ENCODE measurements around the gene C1QTNF7. TPM values are rescaled to one million over a fixed set of nuclear protein-coding genes. Genes with fewer than 3 reads are reported as not detected.

The C1QTNF7 gene
- total RNA-seq, 2 donors from 2014 or later: not detected

GRCh38 chr4:15488658-15489470 is 61.0 kb downstream of the C1QTNF7 start:
- no peak for TF ChIP-seq CTCF (conservative IDR thresholded peaks at IDR 0.05)
- Mint-ChIP-seq H3K27ac (no peak overlapping the region), H3K27me3 (ENCODE audit: insufficient read depth) (no peaks in the 10 kb centered on the region), H3K36me3 (ENCODE audit: low read depth) (peaks cover 54% of the 10 kb centered on the region), H3K4me1 (peaks cover 6% of the 10 kb centered on the region), H3K4me3 (no peak overlapping the region), H3K9me3 (peaks cover 33% of the 10 kb centered on the region)
- H3K4me3 ChIP-seq (ENCODE audit: low read length): no peak overlapping the region
- H3K27me3 ChIP-seq (ENCODE audit: control insufficient read depth, insufficient read depth, low read length, poor library complexity, severe bottlenecking): no peaks in the 10 kb centered on the region
- 89 to 100% methylated on average over 4 to 6 of the region's 6 CpGs for WGBS, 2 experiments (ENCODE audit: insufficient coverage in 1 of 2, insufficient read length in 1 of 2)
- DNase-seq: no peak
- H3K9ac ChIP-seq (ENCODE audit: extremely low read depth, low read length, poor library complexity, severe bottlenecking): no peak overlapping the region
- H3K9me3 ChIP-seq (ENCODE audit: control insufficient read depth, low read length): peaks cover 23% of the 10 kb centered on the region
- H3K4me1 ChIP-seq (ENCODE audit: control insufficient read depth, insufficient read depth, low read length): no peaks in the 10 kb centered on the region
- no peaks in the 10 kb centered on the region for H3K36me3 ChIP-seq (ENCODE audit: control insufficient read depth, insufficient read depth, low read length)
- no peak overlapping the region for H3K27ac ChIP-seq (ENCODE audit: low read depth, low read length)

- DNase-seq: no peak
- Histone ChIP-seq H3K27me3 (ENCODE audit: control insufficient read depth, insufficient read depth, low read length, poor library complexity, severe bottlenecking) (no peaks in the 10 kb centered on the region), H3K27ac (ENCODE audit: low read depth, low read length) (no peak overlapping the region), H3K4me3 (ENCODE audit: low read length) (no peak overlapping the region), H3K4me1 (ENCODE audit: control insufficient read depth, insufficient read depth, low read length) (no peaks in the 10 kb centered on the region), H3K36me3 (ENCODE audit: control insufficient read depth, insufficient read depth, low read length) (no peaks in the 10 kb centered on the region), H3K9ac (ENCODE audit: extremely low read depth, low read length, poor library complexity, severe bottlenecking) (no peak overlapping the region), H3K9me3 (ENCODE audit: control insufficient read depth, low read length) (peaks cover 23% of the 10 kb centered on the region)
- H3K4me3 Mint-ChIP-seq: no peak overlapping the region
- 88 to 90% methylated on average over 2 of the region's 2 CpGs for WGBS, 2 experiments (ENCODE audit: insufficient coverage in 1 of 2, insufficient read length in 1 of 2)
- no peaks in the 10 kb centered on the region for H3K27me3 Mint-ChIP-seq (ENCODE audit: insufficient read depth)
- H3K27ac Mint-ChIP-seq: no peak overlapping the region
- TF ChIP-seq CTCF (conservative IDR thresholded peaks at IDR 0.05): no peak
- peaks cover 33% of the 10 kb centered on the region for H3K9me3 Mint-ChIP-seq
- H3K4me1 Mint-ChIP-seq: no peaks in the 10 kb centered on the region
- H3K36me3 Mint-ChIP-seq (ENCODE audit: low read depth): peaks cover 51% of the 10 kb centered on the region
Measured at GRCh38 chr4:15489551-15489950, 61.7 kb downstream of the C1QTNF7 start.

DNA sequence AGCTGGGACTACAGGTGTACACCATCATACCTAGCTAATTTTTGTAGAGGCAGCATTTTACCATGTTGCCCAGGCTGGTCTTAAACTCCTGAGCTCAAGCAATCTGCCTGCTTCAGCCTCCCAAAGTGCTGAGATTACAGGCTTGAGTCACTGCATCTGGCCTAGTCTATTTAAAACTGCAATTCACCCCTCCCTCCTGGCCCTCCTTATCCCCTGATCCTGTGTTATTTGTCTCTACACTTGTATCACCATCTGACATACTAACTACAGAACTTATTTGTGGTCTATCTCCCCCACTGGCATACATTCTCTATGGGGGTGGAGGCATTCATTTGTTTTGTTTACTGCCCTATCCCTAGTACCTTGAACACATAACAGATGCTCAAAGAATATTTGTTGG is 65.6 kb downstream of the C1QTNF7 start:
- Histone ChIP-seq H3K36me3 (ENCODE audit: control insufficient read depth, insufficient read depth, low read length) (no peaks in the 10 kb centered on the region), H3K4me3 (ENCODE audit: low read length) (no peak overlapping the region), H3K9me3 (ENCODE audit: control insufficient read depth, low read length) (peaks cover 12% of the 10 kb centered on the region), H3K9ac (ENCODE audit: extremely low read depth, low read length, poor library complexity, severe bottlenecking) (no peak overlapping the region), H3K4me1 (ENCODE audit: control insufficient read depth, insufficient read depth, low read length) (no peaks in the 10 kb centered on the region), H3K27me3 (ENCODE audit: control insufficient read depth, insufficient read depth, low read length, poor library complexity, severe bottlenecking) (no peaks in the 10 kb centered on the region), H3K27ac (ENCODE audit: low read depth, low read length) (no peak overlapping the region)
- Mint-ChIP-seq H3K36me3 (ENCODE audit: low read depth) (peaks cover 44% of the 10 kb centered on the region), H3K9me3 (peaks cover 21% of the 10 kb centered on the region), H3K27me3 (ENCODE audit: insufficient read depth) (no peaks in the 10 kb centered on the region), H3K27ac (no peak overlapping the region), H3K4me3 (no peak overlapping the region), H3K4me1 (no peaks in the 10 kb centered on the region)
- no peak for TF ChIP-seq CTCF (conservative IDR thresholded peaks at IDR 0.05)
- DNase-seq: no peak

Data from endodermal cell (in vitro differentiated cells).